Measurements from ENCODE around the gene MRPL38.

The MRPL38 gene

DNA sequence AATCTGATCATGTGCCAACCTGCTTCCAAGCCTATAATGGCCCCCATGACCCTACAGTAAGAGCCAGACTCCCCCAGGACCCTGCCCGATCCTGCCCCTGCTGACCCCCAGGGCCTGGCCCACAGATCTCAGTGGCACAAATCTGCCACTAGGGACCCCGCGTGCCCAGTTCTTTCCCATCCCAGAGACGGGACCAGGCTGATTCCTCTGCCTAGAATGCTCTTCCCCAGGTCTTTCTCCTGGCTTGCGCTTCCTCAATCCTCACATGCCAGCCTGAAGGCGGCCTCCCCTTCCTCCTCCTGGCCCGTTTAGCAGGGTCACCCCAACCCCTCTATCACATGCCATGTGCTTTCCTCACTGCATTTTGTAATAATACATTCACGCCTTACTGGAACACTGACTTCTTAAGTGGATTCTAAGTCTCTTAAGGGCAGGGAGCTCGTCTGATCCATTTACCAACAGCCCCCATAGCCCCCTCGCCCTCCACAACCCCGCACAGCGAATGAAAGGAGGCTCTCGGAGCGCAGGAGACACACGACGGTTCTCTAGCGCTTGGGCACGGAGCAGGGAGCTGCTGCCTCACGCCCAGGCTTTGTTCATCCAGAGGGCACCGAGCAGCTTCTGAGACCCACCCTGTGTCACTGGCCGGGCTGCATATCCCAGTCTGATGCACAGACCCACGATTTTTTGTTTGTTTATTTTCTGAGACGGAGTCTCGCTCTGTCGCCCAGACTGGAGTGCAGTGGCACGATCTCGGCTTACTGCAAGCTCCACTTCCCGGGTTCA is 9.1 kb downstream of the MRPL38 start:
- DNase-seq = peak; percentile 53

DNA sequence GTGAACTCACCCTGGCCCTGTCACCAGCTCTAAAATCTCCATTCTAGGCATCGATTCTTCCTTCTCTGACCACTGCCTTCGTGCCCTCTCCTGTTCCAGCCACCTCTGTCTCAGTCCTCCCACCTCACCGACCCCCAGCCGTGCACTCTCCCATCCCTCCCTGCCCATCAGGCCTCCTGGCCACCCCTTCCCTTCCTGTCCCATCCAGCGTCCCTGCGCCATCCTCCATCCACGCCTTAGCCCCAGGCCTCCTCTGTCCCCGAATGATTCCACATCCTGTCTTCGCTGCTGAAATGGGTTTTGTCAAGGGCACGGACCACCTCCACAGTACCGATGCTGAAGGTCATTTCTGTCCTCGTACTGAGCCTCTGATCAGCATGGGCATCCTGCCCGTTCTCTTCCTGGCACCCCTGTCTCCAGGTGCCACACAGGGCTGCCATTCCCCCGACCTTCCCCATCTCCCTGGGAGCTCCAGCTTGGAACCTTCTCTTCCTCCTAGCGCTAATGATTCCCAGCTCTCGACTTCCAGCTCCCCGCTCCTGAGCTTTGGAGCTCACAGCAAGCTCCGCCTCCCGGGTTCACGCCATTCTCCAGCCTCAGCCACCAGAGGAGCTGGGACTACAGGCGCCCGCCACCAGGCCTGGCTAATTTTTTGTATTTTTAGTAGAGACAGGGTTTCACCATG is 10.5 kb downstream of the MRPL38 start:
- DNase-seq = no peak

DNA sequence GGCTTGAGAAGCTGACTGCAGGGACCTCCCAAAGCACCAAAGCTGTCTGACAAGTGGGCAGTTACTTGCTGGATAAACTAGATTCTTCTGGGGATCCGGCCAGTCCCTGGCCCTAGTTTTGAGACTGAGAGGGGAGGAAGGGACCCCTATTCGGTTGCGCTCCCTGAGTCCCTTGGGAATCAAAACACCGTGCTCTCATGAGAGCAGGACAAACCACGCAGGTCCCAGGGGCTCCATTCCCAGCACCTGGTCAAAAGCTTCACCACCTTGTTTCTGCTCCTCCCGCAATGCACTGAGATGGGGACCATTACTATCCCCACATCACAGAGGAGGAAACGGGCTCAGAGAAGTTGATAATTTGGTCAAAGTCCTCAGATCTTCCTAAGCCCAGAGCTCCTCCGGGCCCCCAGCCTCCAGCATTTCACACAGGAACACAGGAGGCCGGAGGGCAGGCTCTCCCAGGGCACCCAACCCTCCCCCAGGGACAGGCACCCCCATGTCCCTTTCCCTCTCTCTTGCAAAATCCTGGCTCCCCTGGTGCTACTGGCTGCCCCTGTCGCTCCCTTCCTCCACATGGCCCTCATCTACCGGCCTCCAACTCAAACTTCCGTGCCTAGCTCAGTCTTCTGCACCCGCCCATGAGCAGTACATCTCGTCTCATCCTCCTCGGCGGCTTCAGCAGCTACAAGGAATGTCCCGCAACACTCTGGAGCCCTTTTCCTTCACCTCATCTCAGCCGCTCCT is 11.2 kb downstream of the MRPL38 start:
- no peak for DNase-seq

- DNase-seq = no peak
Measured at GRCh38 chr17:75892556-75893224, 12.0 kb downstream of the MRPL38 start.

DNA sequence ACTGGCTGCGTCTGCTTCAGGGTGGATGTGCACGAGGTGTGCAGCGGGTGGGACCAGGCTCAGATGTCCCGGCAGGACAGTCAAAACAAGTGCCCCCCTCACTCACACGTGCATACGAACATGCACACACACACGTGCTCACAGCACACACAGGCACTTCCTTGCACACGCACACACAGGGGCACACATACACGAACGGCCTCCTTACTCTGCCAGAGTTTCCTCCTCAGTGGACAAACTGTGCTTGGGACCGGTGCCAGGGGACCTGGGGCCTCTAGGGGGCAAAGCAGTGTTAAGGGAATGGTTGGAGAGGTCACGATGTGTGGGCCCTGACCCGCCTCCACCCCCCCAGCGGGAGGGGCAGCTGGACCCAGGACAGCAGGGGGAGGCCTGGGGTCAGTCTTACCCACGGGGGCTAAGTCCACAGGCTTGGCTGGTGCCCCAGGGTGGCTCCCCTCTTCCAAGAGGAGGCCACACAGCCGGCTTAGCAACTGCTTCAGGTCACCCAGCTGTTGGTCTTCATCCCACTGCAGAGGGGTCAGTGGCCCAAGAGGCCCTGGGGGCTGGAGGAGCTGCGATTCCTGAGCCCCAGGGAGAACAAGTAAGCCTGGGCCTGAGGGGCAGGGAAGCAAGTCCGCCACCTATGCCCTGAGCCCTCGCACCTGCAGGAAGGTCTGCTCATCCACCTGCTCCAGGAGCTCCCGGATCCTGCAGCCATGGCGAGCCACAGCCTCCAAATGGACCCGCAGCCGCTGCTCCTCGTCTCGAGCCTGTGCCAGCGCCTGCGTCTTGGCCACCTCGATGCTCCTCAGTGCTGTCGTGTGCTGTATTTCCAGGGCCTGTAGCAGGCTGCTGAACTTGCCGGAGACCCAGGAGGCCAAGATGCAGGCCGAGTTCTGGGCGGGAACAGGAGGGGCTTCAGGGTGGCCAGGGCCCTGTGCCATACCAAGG is 12.8 kb downstream of the MRPL38 start:
- no peak for DNase-seq

GRCh38 chr17:75891022-75891604 is 13.6 kb downstream of the MRPL38 start:
- no peak for DNase-seq

- DNase-seq = no peak
Measured at GRCh38 chr17:75889454-75889853, 15.2 kb downstream of the MRPL38 start.

- no peak for DNase-seq
Measured at GRCh38 chr17:75888484-75888883, 16.2 kb downstream of the MRPL38 start.

DNA sequence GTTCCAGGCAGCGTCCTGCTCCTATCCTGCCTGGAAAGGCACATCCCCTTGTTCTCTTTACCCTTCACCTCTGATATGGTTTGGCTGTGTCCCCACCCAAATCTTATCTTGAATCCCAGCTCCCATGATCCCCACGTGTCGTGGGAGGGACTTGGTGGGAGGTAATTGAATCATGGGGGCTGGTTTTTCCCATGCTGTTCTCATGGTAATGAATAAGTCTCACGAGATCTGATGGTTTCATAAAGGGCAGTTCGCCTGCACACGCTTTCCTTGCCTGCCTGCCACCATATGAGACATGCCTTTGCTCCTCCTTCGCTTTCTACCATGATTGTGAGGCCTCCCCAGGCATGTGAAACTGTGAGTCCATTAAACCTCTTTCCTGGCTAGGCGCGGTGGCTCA is 18.8 kb downstream of the MRPL38 start:
- DNase-seq = peak; percentile 35

- DNase-seq = peak; percentile 49
Measured at GRCh38 chr17:75885431-75885830, 19.3 kb downstream of the MRPL38 start.

DNA sequence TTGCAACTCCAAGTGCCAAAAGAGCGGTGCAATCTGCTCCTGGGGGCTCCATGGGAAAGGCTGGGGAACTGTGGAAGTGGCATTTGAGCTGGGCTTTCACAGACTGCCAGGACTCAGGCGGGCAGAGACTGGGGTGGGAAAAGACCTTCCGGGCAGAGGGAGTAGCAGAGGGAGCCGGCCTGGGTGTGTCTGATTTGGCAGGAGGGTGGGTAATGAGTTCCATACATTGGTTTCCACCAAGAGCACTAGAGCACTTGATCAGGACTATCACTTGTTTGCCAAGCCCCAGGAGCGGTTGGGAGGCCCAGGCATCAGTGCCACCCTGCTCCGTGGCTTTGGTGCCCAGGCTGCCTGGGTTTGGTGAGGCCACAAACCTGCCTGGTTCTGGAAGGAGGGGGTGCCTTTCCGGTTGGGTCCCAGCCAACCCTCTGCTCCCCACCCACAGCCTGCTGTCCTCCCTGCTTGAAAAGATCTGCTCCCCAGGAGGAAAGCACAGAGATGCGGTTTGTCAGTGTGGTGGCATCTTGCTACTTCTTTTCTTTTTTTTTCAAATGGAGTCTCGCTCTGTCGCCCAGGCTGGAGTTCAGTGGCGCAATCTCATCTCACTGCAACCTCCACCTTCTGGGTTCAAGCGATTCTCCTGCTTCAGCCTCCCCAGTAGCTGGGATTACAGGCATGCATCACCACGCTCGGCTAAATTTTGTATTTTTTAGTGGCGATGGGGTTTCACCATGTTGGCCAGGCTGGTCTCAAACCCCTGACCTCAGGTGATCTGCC is 22.8 kb downstream of the MRPL38 start:
- DNase-seq = no peak

- DNase-seq = no peak
Measured at GRCh38 chr17:75880266-75880665, 24.4 kb downstream of the MRPL38 start.

GRCh38 chr17:75878174-75878998 is 26.3 kb downstream of the MRPL38 start, which contains the start of gene TRIM47:
TRIM47 (minus strand) TSS chr17:75878581; CDS start chr17:75878548, 33 bp downstream.
- DNase-seq = peak; percentile 58

GRCh38 chr17:75877752-75878173 is 26.9 kb downstream of the MRPL38 start:
- peak; percentile 72 for DNase-seq

DNA sequence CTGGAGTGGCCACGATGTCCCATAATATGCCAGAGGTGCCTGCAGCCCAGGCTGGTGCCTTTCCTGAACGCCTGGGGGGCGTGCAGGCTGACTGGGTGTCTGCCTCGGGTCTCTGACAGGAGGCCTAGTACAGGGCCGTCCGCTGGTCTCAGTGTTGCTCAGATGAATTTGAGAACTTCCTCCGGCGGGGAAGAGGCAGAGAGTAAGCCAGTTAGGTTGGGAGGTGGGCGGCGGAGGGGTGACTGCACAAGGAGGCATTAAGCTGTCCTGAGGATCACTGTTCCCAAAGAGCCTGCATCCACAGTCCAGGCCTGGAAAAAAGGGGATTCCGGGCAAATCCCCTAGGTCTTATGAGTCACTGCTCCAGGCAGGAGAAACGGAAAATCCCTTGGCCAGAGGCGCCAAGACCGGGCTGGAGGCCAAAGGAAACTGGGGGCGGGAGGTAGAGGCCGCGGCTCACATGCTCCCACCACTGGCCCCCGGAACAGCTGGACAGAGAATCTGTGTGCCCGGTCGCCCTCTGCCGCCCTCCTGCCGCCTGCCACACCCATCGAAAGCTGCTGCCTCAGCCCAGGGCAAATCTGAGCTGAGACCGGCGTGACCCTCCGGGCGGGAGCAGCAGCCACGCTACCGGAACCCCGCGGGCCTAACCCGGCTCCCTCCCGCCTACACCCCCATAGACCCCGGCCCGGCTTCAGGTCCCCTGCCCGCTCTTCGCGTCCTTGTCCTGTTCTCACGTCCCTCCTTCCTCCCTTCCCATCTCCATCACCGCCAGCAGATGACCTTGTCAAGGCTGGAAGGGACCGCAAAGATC is 27.5 kb downstream of the MRPL38 start:
- peak; percentile 74 for DNase-seq

DNA sequence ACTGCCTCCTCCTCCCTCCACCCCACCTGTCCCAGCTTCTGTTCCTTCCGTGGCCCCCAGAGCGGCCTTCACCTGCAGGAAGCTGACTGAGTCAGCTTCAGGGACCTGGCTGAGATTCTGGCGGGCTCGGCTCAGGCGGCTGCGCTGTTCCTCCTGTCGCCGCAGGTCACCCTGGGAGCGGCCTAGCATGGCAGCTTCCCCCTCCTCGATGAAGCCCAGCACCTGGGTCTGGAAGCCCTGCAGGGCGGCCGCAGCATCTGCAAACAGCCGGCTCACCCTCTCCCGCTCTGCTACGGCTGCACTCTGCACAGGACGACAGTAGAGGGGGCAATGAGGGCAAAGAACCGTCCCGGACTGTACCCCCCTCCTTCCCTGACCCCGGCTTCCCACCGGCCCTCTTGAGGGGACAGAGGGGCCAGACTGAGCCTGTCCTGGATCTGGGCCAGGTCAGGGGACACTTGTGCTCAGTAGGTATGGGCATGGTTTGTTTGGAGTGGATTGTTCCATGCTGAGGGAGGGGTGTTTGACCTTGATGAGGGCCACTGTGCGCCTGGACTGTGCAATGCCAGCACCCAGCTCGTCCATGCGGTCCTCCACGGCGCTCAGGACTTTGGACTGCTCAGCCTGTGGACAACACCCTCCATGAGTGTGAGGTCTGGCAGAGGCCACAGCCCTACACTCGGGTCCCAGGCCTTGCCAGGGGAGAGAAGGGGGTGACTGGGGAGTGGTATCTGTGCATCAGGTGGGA is 28.3 kb downstream of the MRPL38 start:
- DNase-seq = no peak

- no peak for DNase-seq
Measured at GRCh38 chr17:75875940-75876189, 28.8 kb downstream of the MRPL38 start.

Data from suppressor macrophage treated with lipopolysaccharide for 4 hours (primary cell).